GM18861 (cell line): ENCODE data around the gene RASAL1.

ENCODE experiments used
- ATAC-seq: cut with Tn5 transposase; IDR thresholded peaks from one replicate; pipeline ENCODE4 v1.9.1; 2021; ENCODE audit not compliant: unreplicated experiment

Gene RASAL1

DNA sequence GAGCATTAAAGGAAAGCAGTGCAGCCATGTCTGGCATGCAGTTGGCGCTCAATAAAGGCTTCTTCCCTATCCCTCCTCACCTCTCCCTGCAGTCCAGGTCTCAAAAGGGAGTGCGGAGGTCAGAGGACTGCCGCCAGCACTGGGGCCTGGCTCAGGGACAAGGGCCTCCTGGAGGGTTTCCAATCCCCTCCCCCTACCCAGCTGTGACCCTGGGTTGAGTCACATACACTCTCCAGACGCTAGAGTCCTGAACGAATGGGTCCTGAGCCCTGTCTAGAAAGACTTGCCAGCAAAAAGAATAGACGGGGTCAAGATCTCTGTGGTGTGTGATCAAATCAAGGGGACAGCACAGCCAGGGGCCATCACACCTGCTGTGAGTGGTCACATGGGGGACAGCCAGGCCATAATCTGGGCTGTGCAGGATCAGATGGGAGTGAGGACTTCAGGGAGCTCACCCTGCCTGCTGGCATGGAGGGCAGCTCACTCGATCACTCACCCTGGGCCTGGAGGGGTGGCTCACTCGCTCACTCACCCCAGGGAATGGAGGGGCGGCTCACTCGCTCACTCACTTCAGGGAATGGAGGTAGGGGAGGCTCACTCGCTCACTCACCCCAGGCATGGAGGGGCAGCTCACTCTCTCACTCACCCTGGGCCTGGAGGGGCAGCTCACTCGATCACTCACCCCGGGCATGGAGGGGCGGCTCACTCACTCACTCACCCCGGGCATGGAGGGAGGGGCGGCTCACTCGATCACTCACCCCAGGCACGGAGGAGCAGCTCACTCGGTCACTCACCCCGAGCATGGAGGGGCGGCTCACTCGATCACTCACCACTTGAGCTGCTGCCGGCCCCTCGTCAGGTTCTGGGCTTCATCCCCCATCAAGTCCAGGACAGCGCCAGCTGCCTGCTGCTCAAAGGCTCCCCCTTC lies 26.8 kb upstream of the RASAL1 start:
- ATAC-seq: no peak

- peak; percentile 47 for ATAC-seq
Measured at GRCh38 chr12:113161415-113162016, 26.0 kb upstream of the RASAL1 start.

DNA sequence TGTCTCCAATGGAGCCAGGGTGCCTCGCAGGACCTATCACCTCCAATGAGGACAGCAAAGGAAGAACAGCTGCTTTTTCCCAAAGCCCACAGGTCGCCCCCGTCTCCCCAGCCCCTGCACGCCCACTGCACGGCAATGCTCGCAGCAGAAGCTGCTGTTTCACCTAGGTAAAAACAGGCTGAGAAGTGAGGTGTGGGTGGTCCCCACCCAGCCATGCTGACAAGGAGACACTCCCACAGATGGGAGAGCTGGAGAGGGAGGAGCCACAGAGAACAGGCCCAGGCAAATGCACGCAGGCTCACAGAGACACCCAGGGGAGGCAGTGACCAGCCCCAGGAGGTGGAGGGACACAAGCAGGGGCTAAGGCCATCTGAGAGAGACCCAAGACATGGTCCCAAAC lies 24.4 kb upstream of the RASAL1 start:
- no peak for ATAC-seq

GRCh38 chr12:113158439-113159203 lies 23.1 kb upstream of the RASAL1 start:
- ATAC-seq: no peak

- no peak for ATAC-seq
Measured at GRCh38 chr12:113157218-113157859, 21.8 kb upstream of the RASAL1 start.

GRCh38 chr12:113155646-113156045 lies 20.1 kb upstream of the RASAL1 start:
- ATAC-seq: no peak

DNA sequence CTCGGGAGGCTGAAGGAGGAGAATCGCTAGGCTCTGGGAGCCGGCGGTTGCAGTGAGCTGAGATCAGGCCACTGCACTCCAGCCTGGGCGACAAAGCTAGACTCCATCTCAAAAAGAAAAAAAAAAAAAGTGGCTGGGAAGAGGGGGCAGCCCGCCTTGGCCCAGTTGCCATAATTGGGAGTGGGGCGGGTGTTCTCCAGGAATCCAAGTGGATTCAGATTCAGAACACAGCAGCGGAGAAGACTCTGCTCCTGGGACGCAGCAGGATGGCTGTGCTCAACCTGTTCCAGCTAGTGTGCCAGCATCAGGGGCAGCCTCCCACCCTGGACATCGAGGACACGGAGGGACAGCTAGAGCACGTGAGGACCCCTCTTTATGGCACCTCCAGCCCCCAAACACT lies 19.5 kb upstream of the RASAL1 start:
- ATAC-seq: no peak

- ATAC-seq: no peak
Measured at GRCh38 chr12:113154351-113154973, 18.9 kb upstream of the RASAL1 start.

GRCh38 chr12:113152835-113153814 lies 17.6 kb upstream of the RASAL1 start:
- ATAC-seq: peak; percentile 49

DNA sequence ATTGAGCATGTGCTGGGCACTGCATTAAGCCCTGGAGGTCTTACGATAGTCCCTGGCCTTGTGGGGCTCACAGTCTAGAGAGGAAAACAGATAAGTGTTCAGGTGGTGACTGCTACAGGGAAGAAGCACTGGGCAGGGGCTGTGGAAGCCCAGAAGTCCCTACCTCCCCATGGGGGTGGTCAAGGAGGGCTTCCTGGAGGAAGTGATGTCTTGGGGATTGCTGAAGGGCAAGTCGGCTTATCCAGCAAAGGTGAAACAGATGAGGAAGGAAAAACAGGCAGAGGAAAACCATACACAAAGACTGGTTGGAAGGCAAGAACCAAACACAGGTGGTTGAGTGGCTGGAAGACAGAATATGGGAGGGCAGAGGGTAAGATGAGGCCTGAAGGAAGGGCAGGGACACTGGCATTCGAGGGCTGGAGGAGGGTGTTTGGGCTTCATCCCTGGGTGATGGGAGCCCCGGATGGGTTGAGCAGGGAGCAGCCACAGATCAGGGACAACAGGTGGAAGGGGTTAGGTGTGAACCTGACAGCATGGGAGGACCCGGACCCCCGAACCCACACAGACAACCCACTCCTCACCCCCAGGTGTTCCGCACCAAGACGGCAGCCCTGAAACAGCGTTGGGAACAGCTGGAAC lies 16.8 kb upstream of the RASAL1 start:
- no peak for ATAC-seq

DNA sequence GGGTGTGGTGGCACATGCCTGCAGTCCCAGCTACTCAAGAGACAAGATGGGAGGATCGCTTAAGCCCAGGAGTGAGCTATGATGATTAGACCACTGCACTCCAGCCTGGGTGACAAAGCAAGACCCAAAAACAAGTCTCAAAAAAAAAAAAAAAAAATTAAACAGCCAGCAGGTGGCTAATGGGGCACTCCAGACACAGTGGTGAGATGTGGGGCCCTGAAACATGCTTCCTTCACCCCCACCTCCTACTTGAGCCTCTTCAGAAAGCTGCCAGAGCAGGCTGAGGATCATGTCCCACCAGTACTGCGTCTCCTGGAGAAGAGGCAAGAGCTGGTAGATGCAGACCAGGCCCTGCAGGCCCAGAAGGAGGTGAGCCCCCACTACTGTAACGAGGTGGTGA lies 16.1 kb upstream of the RASAL1 start:
- no peak for ATAC-seq

DNA sequence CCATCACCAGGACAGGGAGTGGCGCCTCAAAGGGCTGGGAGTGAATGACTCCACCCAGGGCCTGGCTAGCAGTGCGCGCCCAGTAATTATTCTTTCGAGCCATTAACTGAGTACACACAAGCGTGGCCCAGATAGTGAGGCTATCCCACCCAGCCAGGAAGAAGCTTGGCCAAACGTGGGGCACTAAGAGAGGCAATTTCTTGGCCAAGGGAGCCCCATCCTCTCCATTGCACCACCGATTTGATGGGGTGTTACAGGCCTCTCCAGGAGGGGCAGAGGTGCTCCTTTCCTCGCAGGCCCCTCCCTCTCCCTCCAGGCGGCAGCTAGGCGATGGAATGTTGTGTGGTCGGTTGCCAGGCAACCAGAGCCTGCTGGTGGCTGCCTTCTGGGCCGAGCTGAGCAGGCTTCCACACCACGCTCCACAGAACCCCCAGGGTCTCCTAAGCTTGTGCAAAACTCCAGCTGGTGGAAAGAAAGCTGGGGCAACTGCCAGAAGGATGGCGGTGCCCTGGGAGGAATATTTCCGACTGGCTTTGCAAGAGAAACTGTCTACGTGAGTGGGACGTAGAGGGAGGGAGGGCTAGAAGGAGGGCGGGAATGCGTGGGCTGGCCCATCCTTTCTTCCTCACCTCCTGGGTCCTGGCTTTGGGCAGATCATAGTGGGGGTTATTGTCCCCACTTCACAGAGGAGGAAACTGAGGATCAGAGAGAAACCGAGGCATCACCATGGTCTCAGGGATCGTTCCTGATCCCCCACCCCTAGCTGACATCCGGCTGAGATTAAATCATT lies 14.0 kb upstream of the RASAL1 start, which contains the start of gene CFAP73:
Gene CFAP73 (plus strand): TSS at position 364 of the 790 bp plus-strand sequence. CDS start 134 bp downstream, at position 498.
- no peak for ATAC-seq

DNA sequence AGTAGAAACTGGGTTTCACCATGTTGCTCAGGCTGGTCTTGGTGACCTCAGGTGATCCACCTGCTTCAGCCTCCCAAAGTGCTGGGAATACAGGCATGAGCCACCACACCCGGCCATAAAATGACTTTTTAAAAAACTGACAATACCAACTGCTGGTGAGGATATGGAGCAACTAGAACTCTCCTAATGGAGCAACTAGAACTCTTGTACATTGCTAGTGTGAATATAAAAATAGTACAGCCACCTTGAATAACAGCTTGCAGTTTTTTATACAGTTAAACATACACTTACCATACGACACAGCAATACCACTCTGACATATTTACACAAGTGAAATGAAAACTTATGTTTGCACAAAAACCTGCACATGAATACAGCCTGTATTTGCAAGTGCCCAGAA lies 11.4 kb upstream of the RASAL1 start:
- ATAC-seq: no peak

GRCh38 chr12:113145720-113146551 lies 10.4 kb upstream of the RASAL1 start:
- no peak for ATAC-seq

DNA sequence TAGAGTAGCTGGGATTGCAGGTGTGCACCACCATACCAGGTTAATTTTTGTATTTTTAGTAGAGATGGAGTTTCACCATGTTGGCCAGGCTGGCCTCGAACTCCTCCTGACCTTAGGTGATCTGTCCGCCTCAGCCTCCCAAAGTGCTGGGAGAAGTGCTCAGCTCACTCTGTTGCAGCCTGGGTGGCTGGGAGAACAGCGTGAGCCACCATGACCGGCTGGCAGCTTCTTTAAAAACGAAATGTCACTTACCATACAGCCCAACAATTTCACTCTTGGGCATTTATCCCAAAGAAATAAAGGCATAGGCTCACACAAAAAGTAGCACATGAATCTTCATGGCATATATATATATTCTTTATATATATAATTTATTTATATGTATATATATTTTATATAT lies 9.2 kb upstream of the RASAL1 start:
- no peak for ATAC-seq

- no peak for ATAC-seq
Measured at GRCh38 chr12:113143959-113144358, 8.4 kb upstream of the RASAL1 start.

DNA sequence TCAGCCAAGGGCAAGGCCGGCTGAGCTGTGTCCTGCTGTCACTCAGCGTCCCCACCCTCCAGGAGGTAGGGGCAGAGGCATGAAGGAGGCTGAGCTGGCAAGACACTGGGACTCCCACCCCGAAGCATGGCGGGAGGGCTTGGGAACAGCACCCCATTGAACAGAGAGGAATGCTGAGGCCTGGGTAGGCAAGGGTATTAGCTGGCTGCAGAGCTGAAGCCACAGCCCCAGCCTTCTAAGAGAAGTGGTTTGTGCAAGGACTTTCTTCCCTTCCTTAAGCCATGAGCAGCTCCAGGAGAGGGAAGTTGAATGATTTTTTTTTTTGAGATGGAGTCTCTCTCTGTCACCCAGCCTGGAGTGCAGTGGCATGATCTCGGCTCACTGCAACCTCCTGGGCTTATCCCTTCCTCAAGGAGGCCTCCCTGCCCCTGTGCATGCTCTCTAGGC lies 7.3 kb upstream of the RASAL1 start:
- no peak for ATAC-seq
